Caki2 (cell line): ENCODE results near the gene RUNX2. TPM values are rescaled to one million over a fixed set of nuclear protein-coding genes. Genes with fewer than 3 reads are reported as not detected.

ENCODE experiments used
- DNase-seq: peaks from one replicate; pipeline ENCODE4 v3.0.0-alpha.2; 2015; ENCODE audit warnings: low read depth
- in situ Hi-C: cut with HindIII; loops from 2 replicates; pipeline ENCODE4 v1.10.0; 2016; ENCODE audit warnings: low sequenced_read_pairs, low pct_unique_long_range_greater_than_20kb, mixed read lengths
- total RNA-seq: library from RNA; depleted of rRNA; stranded (reverse); fragments of >200 nt; shearing (Covaris generic); gene quantifications from 2 replicates; pipeline ENCODE4 v1.2.3, GENCODE V29; 2014; ENCODE audit warnings: low replicate concordance

RUNX2 gene
- total RNA-seq, 1 experiment from 2014 or later = 2.7 TPM

- DNase-seq = no peak
- in situ Hi-C loops = no loop called here
Observed at GRCh38 chr6:45386501-45386900, 58.4 kb downstream of the RUNX2 start.

DNA sequence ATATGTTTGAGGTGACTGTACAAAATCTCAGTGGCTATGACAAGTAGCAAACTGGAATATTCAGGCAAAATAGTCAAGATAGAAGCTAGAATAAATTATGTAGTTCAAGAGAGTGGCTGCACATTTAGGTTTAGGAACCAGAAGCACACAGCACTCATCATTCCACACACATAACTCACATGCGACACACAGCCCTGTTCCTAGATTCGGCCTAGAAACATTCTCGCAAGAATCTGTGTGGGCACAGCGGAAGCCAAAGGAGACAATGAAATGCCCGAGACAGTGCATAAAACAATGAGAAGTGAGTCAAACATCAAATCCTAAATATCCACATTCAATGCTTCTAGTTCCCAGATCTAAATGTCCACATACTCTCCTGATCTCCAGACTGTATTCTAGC lies 59.1 kb downstream of the RUNX2 start:
- no peak for DNase-seq
- in situ Hi-C loops = no loop called here

DNA sequence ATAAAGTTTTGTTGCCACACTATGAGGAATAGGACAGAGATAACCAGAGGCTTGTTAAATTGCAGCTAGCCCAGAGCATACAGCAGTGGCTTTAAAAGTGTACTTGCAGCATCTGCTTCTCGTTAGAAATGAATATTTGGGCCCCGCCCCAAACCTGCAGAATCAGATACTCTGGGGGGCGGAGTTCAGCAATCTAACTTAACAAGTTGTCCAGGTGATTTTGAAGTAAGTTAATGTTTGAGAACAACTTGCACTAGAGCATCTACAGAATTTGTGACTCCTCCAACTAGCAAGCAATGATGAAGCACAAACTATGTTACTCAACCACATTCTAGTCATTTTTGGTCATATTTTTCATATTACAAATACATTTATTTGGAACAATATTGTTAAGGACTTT lies 60.2 kb downstream of the RUNX2 start:
- no peak for DNase-seq
- in situ Hi-C loops = no loop called here

DNA sequence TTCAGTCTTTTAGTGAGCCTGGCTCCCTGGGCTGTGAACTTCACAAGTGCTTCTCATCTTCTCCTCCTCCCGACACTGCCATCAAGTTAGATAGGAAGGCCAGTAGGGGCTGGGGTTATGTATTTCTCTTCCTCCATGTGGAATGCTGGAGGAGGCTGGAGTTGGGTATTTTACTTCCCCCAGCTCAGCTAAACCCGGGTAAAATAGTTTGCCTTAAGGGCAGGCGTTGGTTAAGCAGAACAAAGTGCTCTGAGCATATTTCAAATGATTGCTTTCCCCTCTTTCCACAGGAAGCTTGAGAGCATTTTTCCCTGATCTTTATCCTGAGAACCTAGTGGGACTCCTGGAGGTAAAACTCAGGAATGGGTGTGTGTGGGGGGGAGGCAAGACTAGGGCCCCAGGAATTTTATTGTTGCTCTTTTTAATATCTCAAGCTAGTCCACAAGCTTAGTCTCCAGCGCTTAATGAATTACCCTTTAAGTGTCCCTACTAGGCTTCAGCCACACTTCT lies 66.5 kb downstream of the RUNX2 start:
- in situ Hi-C loops = no loop called here

DNA sequence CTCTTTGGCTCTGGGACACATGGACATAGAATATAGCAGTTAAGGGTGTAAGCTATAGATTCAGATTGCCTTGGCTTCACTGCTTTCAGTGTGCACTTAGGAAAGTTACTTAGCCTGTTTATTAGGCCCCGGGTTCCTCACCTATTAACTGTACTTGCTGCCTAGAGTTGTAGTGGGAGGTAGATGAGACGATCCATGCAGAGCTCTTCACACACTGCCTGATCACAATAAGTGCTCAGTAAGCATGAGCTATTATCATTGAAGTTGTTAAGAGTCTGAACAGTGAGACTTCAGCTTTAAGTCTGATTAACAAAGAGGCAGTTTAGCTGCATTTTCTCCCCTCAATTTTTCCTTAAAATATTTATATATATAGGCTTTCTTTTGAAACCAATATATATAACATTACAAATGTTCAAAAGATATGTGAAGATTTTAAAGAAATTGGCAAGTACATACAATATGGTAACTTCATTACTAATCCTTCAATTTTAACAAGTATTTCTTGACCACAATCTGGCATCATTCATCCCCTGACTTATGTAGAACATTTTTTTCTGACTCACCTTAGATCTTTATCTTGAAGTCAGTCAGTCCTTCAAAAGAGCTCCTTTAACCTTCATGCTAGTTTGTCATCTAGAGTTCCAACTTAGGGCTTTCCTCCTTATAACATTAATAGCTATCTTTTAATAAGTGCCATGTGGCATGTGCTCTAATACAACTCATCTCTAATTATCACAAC lies 70.1 kb downstream of the RUNX2 start:
- no peak for DNase-seq
- in situ Hi-C loops = no loop called here

More for the DNA sequence above, 66.5 kb downstream of the RUNX2 start:
- no peak for DNase-seq

- in situ Hi-C loops = no loop called here
- no peak for DNase-seq
Observed at GRCh38 chr6:45400021-45400420, 71.9 kb downstream of the RUNX2 start.

- in situ Hi-C loops = no loop called here
- DNase-seq = no peak
Observed at GRCh38 chr6:45411959-45412358, 83.8 kb downstream of the RUNX2 start.

- DNase-seq = no peak
- in situ Hi-C loops = no loop called here
Observed at GRCh38 chr6:45415315-45415714, 87.2 kb downstream of the RUNX2 start.

DNA sequence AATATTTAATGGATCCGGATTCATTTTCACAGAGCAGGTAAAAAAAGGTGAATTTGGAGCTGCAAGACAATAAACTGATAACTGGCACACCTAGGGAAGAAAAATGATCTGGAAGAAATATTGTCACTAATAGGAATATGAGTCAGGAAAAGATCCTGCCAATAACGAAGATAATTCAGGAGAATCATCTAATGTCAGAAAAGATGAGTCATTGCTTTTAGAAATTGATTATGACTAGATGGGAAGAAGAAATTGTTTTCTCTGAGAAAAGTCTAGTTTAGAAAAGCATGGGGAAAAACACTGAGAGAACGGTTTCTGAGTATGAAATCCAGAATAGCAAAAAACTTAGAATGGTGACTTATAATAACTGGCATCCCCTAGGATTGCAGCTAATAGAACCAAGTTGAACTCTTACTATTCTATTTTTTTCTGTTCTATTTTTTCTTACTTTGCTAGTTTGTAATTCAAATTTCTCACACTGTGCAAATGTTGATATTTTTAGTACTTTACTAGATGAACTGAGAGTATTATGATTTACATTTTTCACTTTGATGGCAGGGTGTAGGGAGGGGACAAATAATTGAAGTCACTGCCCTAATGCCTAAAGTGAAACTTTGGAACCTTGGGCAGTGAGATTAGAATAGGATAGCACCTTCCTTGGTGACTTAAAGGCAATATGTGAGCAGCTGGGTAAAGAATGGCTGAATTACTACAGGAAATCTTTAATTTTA lies 87.8 kb downstream of the RUNX2 start:
- DNase-seq = no peak
- in situ Hi-C loops = no loop called here

DNA sequence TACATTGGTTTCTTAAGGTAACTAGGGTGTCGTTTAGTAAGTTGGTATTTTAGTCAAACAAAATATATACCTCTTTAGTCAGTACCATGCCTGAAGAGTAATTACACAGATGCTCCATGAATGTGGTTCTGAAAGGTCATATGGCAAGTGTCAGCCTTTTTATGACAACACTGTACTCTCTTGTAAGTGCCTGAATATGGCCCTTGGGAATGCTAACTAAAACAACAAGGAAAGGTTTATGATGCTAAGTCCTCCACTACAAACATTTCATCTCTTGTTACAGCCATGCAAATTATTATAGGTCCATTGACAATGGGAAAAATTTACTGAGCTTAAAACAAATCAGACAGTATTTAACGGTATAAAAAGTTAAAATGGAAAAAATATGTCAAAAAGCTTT lies 88.6 kb downstream of the RUNX2 start:
- no peak for DNase-seq
- in situ Hi-C loops = no loop called here

- in situ Hi-C loops = no loop called here
- no peak for DNase-seq
Observed at GRCh38 chr6:45417436-45417835, 89.3 kb downstream of the RUNX2 start.

DNA sequence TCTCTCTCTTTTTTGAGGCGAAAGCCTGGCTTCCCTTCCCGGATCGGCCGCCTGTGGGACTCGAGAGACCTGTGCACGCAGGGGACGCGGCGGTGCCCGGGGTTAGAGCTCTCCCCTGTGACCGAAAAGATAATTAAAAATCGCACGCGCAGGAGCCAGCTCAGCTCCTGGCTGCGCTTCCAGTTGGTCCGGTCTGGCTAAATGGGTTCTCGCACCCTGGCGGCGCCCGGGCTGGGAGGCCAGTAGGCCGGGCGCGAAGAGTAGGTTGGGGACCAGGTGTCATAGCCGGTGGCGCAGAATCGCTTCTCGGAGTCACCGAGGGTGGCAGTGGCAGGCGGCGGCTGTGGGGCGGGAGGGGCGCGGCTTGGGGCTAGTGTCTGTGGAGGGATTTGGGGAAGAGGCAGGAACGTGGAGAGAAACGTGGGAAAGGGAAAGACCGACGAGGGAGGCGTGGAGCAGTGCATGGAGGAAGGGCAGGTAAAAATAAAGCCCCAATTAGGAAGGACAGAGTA lies 91.5 kb downstream of the RUNX2 start:
- in situ Hi-C loops = no loop called here
- peak; percentile 73 for DNase-seq

DNA sequence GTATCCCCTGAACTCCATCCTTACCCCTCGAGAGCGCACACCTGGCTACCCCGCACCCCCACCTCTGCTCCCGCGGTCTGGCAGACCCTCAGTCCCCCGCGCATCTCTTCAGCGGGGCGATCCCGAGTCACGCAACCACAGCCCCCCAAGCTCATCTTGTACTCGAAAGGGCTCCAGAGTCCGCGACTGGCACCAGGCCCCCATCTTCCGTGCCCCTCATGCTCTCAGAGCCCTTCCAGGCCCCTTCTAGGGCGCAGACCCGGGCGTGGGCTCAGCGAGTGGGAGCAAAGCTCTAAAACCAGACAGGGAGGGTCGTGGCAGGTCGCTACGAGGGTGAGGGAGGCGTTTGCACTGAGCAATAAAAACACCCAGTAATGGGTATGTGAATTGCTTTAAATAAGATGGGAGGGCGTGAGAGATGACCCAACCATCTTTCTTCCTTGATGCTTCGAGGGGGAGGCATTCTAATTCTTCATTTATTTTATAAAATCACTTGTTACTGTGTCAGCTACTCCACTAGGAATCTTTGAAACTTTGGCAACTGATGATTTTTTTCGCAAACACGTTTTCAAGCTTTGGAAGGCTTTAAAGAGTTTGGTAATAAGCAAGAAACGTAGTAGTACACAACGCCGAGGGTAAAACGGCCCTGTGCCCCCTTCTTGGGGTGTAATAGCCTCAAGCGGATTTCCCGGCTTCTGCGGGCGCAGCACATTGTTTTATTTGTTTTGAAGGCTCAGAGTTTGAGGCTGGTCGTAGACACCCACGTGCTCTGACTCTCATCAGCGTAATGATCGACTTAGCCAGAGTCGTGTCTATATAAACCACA lies 92.2 kb downstream of the RUNX2 start:
- in situ Hi-C loops = no loop called here
- peak; percentile 58 for DNase-seq

- no peak for DNase-seq
- in situ Hi-C loops = no loop called here
Observed at GRCh38 chr6:45420909-45421708, 93.0 kb downstream of the RUNX2 start.

DNA sequence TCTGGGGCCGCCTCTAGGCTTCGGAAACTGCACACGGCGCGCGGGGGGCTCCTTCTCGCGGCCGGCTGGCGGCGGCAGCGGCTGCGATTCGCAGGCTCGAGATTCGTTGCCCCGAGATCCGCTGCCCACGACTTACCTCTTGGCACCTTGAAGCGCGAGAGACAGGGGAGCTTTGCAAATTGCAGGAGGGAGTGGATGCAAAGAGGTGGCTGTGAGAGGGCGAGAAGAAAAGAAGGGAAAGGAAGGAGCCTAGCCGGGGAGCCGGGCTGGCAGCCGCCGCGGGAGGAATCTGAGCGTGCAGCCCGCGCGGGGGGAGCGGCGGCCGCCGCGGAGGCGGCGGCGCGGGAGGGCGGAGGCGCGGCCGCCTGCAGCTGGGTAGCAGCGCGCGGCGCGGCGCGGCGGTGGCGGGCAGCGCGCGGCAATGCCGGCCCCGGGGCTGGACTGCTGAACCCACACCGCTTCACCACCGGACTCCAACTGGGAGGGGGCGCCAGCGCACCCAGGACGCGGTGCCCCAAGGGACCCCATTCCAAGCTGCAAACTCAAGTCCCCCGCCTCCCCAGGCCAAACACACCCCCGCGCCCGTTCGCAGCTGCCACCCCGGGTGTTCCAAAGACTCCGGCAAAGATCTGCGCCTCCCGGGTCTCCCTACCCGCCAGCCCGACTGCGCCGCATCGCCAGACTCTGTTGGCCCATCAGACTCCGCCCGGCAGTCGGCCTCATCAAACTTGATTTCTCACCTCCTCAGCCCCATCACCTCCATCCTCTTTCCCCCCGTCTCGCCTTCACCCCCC lies 93.8 kb downstream of the RUNX2 start:
- DNase-seq = peak; percentile 80

DNA sequence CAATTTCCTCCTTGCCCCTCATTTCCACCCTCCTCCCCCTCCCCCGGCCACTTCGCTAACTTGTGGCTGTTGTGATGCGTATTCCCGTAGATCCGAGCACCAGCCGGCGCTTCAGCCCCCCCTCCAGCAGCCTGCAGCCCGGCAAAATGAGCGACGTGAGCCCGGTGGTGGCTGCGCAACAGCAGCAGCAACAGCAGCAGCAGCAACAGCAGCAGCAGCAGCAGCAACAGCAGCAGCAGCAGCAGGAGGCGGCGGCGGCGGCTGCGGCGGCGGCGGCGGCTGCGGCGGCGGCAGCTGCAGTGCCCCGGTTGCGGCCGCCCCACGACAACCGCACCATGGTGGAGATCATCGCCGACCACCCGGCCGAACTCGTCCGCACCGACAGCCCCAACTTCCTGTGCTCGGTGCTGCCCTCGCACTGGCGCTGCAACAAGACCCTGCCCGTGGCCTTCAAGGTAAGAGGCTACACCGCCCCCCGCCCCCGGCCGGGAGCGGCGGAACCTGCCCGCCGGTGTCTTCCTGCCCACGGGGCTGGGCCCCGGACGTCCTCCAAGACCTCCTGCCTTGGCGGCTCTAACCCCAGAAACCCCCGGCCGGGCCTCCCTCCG lies 94.5 kb downstream of the RUNX2 start:
- DNase-seq = peak; percentile 67
- in situ Hi-C loops = no loop called here

More for the DNA sequence above, 93.8 kb downstream of the RUNX2 start:
- in situ Hi-C loops = no loop called here
